ENCODE measurements around the gene FYN. TPM values are rescaled to one million over a fixed set of nuclear protein-coding genes. Genes with fewer than 3 reads are reported as not detected.

The FYN gene
- total and polyA plus RNA-seq, 2 of the 8 experiments (the other 6 are each of a cell fraction or from before 2014, with no cell fraction given): 46.8 to 97.2 TPM

- Histone ChIP-seq H3K4me2 (ENCODE audit: insufficient read depth in 1 of 2, low read depth in 2 of 2, low read length in 2 of 2) (no peak overlapping the region; a peak in 1 of 4 replicates), H2AK5ac (ENCODE audit: low read depth, low read length) (no peak overlapping the region), H3K27ac (ENCODE audit: low read depth, low read length) (no peak overlapping the region), H4K8ac (ENCODE audit: extremely low read depth, insufficient read depth, low read length) (no peak overlapping the region; the same call in 1 of the 2 replicates), H3K9me3 (ENCODE audit: insufficient read depth in 2 of 2, low read depth in 1 of 2, low read length in 1 of 2) (no peaks in the 10 kb centered on the region), H4K20me1 (replicated peaks in 1 of 2; ENCODE audit: control insufficient read depth in 1 of 2, insufficient read depth in 2 of 2, low read length in 2 of 2) (no peaks in the 10 kb centered on the region), H3K4ac (replicated peaks; ENCODE audit: insufficient read length, low read depth, low read length) (no peak overlapping the region), H3K23me2 (ENCODE audit: low read depth, low read length) (no peaks in the 10 kb centered on the region; the same call in 1 of the 2 replicates), H3K79me2 (ENCODE audit: control insufficient read depth in 1 of 2, insufficient read depth in 2 of 2, low read length in 2 of 2) (peaks cover 0 to 94% of the 10 kb centered on the region in 2 experiments; a peak in 3 of 4 replicates), H3K79me1 (ENCODE audit: low read depth, low read length) (peaks cover 9% of the 10 kb centered on the region; the same call in 1 of the 2 replicates), H3K23ac (ENCODE audit: insufficient read length) (no peak overlapping the region), H2BK120ac (replicated peaks; ENCODE audit: low read depth, low read length) (no peak overlapping the region), H2BK15ac (ENCODE audit: low read length) (no peak overlapping the region), H3K4me3 (ENCODE audit: extremely low read depth in 1 of 4, insufficient read depth in 2 of 4, low read depth in 3 of 4, low read length in 4 of 4) (no peak overlapping the region), H3K27me3 (replicated peaks in 1 of 4; ENCODE audit: control insufficient read depth in 3 of 4, extremely low read depth in 1 of 4, insufficient read depth in 3 of 4, low read length in 3 of 4) (no peaks in the 10 kb centered on the region), H3K36me3 (ENCODE audit: control insufficient read depth in 2 of 4, insufficient read depth in 4 of 4, low read length in 3 of 4) (no peaks in the 10 kb centered on the region), H3K14ac (ENCODE audit: insufficient read length) (no peak overlapping the region), H2BK12ac (ENCODE audit: low read depth, low read length) (no peak overlapping the region), H3K18ac (ENCODE audit: extremely low read depth, low read length) (no peak overlapping the region), H3K56ac (replicated peaks; ENCODE audit: insufficient read length, low read depth, low read length) (no peak overlapping the region), H2BK5ac (ENCODE audit: low read depth, low read length) (no peak overlapping the region), H4K5ac (ENCODE audit: insufficient read length, low read depth, low read length) (no peak overlapping the region), H2AFZ (ENCODE audit: low read length) (no peak overlapping the region), H4K91ac (replicated peaks; ENCODE audit: insufficient read length, low read length) (peak overlapping the region; percentile 1), H2BK20ac (ENCODE audit: low read length) (no peak overlapping the region), H3K4me1 (replicated peaks in 1 of 4; ENCODE audit: control insufficient read depth in 3 of 4, insufficient read depth in 4 of 4, low read length in 3 of 4) (peaks cover 6 to 36% (median 20%) of the 10 kb centered on the region in 4 experiments; a peak in 6 of 7 replicates), H3K9ac (replicated peaks in 1 of 4; ENCODE audit: extremely low read depth in 1 of 4, low read depth in 3 of 4, low read length in 3 of 4) (no peak overlapping the region)
- WGBS, 2 experiments (ENCODE audit: extremely low coverage in 1 of 2, insufficient coverage in 1 of 2, insufficient read length in 1 of 2, insufficient replicate concordance in 2 of 2, low coverage in 1 of 2, low lambda C conversion rate in 2 of 2, missing lambda C conversion rate in 1 of 2): 87% methylated on average over 8 of the region's 8 CpGs; no CpG with 5 or more reads in 1 of the 2 experiments
- POLR2A ChIA-PET (ENCODE audit: partially characterized antibody): interaction anchor here (0.7 kb wide), 1 partner anchor 8 kb away, joined by 3 read pairs; no protein-coding TSS in a partner anchor
- no peak for FAIRE-seq
- no peak for DNase-seq (ENCODE audit: low read depth in 1 of 2, low spot score in 2 of 2)
- CTCF ChIA-PET (ENCODE audit: partially characterized antibody): interaction anchor here (0.7 to 6.2 kb wide), 7 partner anchors 11 to 148 kb away, joined by 3 to 29 read pairs (median 3); no protein-coding TSS in a partner anchor
- TF ChIP-seq POLR2AphosphoS5 (IDR thresholded peaks at IDR 0.05; ENCODE audit: low read depth, low read length) (no peak), RFX5 (IDR thresholded peaks at IDR 0.05; ENCODE audit: borderline replicate concordance, low read depth, low read length) (no peak), SP1 (IDR thresholded peaks at IDR 0.05; ENCODE audit: low read depth, low read length) (no peak), KDM1A (IDR thresholded peaks at IDR 0.05; ENCODE audit: borderline replicate concordance, low read length) (no peak), ATF2 (IDR thresholded peaks at IDR 0.05; ENCODE audit: low read length) (no peak), SIX5 (IDR thresholded peaks at IDR 0.05; ENCODE audit: low read depth, low read length) (no peak), EGR1 (IDR thresholded peaks at IDR 0.05; ENCODE audit: borderline replicate concordance, low read depth, low read length) (no peak), SUZ12 (IDR thresholded peaks at IDR 0.05; ENCODE audit: low read length) (no peak), MAX (IDR thresholded peaks at IDR 0.05) (no peak), CREB1 (IDR thresholded peaks at IDR 0.05) (no peak), CHD1 (IDR thresholded peaks at IDR 0.05; ENCODE audit: low read depth, low read length) (no peak)
Observed at GRCh38 chr6:111857674-111858337, 15.4 kb downstream of the FYN start.
